Measurements from ENCODE around the gene SFMBT1. TPM values are rescaled to one million over a fixed set of nuclear protein-coding genes. Genes with fewer than 3 reads are reported as not detected.
A peak's percentile ranks its signal among the peaks of the same experiment; 100 is the strongest.

Gene SFMBT1
- 1.6 and 2.0 TPM in 2 replicates for polyA plus RNA-seq (2011; rRNA removed)
- 3.8 and 4.0 TPM in 2 replicates for polyA minus RNA-seq (2011; rRNA and poly(A)+ RNA removed)

DNA sequence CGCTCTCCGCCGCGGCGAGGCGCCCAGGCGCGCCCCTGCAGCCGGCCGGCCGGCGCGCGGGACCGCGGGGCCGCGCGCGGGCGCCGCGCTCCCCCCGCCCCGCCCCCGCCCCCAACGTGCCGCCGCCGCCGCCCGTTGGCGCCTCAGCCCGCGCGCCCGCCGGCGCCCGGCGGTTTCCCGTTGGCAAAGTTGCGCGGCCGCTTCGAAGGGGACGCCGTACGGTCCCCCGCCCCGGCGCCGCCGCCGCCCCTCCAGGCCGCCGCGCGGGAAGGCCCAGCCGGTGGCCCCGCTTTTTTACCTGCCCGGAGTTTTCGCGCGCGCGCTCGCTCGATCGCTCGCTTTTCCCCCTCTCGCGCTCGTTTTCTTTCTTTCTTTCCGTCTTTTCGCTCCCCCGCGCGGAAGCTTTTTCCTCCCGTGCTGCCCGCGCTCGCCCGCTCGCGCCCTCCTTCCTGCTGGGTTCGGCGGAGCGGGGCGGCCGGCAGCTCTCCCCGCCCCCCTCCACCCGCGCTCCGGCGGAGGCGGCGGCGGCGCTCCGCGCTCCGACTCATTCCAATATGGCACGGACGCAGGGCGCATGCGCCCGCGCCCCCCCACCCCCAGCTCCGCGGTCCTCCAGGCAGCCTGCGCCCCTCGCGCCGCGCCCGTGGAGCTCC, at the start of gene SFMBT1:
Gene SFMBT1, minus strand, starts transcription at position 556 of the 653 bp plus-strand sequence. CDS start 76,945 bp downstream, outside the sequence.
- H3K27ac ChIP-seq (ENCODE audit: low read depth, low read length), result peak within 1 kb of the TSS; percentile 31
- peaks cover 11% of the 10 kb centered on the region for H3K27me3 ChIP-seq (ENCODE audit: control insufficient read depth, insufficient read depth, low read length)
- no peaks in the 10 kb centered on the region; the same call in 1 of the 2 replicates for H3K9me3 ChIP-seq (ENCODE audit: control insufficient read depth, insufficient read depth, low read length)
- peak within 1 kb of the TSS; percentile 67 for H3K4me3 ChIP-seq (ENCODE audit: low read depth, low read length)
- CTCF ChIA-PET, result interaction anchor here (0.5 to 0.6 kb wide), 2 partner anchors 38 to 88 kb away, joined by 3 to 4 read pairs; no protein-coding TSS in a partner anchor
- TF ChIP-seq, protein P1, sequence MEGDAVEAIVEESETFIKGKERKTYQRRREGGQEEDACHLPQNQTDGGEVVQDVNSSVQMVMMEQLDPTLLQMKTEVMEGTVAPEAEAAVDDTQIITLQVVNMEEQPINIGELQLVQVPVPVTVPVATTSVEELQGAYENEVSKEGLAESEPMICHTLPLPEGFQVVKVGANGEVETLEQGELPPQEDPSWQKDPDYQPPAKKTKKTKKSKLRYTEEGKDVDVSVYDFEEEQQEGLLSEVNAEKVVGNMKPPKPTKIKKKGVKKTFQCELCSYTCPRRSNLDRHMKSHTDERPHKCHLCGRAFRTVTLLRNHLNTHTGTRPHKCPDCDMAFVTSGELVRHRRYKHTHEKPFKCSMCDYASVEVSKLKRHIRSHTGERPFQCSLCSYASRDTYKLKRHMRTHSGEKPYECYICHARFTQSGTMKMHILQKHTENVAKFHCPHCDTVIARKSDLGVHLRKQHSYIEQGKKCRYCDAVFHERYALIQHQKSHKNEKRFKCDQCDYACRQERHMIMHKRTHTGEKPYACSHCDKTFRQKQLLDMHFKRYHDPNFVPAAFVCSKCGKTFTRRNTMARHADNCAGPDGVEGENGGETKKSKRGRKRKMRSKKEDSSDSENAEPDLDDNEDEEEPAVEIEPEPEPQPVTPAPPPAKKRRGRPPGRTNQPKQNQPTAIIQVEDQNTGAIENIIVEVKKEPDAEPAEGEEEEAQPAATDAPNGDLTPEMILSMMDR (IDR thresholded peaks at IDR 0.05; ENCODE audit: low read depth, low read length), result no peak
- POLR2A ChIA-PET, result interaction anchor here (0.6 kb wide), 1 partner anchor 340 kb away, joined by 4 read pairs; the partner anchor contains the start of genes GLT8D1 and SPCS1
- DNase-seq (ENCODE audit: low read depth, low spot score), result no peak

GRCh38 chr3:53092942-53093341, 47.1 kb upstream of the SFMBT1 start:
- H3K27me3 ChIP-seq (ENCODE audit: control insufficient read depth, insufficient read depth, low read length), result no peaks in the 10 kb centered on the region
- POLR2A ChIA-PET, result interaction anchor here (0.5 kb wide), 1 partner anchor 462 kb away, joined by 3 read pairs; no protein-coding TSS in a partner anchor
- no peak overlapping the region for H3K4me3 ChIP-seq (ENCODE audit: low read depth, low read length)
- CTCF ChIA-PET, result interaction anchor here (1.3 kb wide), 1 partner anchor 17 kb away, joined by 5 read pairs; no protein-coding TSS in a partner anchor
- H3K9me3 ChIP-seq (ENCODE audit: control insufficient read depth, insufficient read depth, low read length), result no peaks in the 10 kb centered on the region
- TF ChIP-seq, protein P1 (IDR thresholded peaks at IDR 0.05; ENCODE audit: low read depth, low read length), result no peak
- no peak for DNase-seq (ENCODE audit: low read depth, low spot score)
- no peak overlapping the region for H3K27ac ChIP-seq (ENCODE audit: low read depth, low read length)

DNA sequence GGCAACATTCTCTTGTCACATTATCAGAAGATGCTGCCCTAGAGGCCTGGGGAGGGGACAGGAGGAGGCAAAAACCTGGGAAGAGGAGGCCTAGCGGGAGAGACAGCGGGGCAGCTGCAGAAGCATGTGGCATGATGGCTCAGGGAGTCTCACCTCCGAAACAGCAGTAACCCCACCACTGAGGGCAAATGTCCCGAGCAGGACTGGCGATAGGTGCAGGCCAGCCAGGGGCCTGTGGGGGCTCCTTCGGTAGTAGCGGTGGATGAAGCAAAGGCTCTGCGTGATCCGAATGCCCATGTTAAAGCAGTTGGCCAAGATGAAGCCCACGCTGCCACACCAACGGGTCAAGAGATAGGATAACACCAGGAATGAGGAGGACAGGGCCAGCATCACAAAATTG, 46.3 kb upstream of the SFMBT1 start:
- ChIA-PET POLR2A (no interaction called here), CTCF (interaction anchor here (1.3 kb wide), 1 partner anchor 18 kb away, joined by 5 read pairs; no protein-coding TSS in a partner anchor)
- Histone ChIP-seq H3K27me3 (ENCODE audit: control insufficient read depth, insufficient read depth, low read length) (no peaks in the 10 kb centered on the region), H3K9me3 (ENCODE audit: control insufficient read depth, insufficient read depth, low read length) (no peaks in the 10 kb centered on the region), H3K27ac (ENCODE audit: low read depth, low read length) (no peak overlapping the region), H3K4me3 (ENCODE audit: low read depth, low read length) (no peak overlapping the region)
- TF ChIP-seq, protein P1 (IDR thresholded peaks at IDR 0.05; ENCODE audit: low read depth, low read length), result no peak
- DNase-seq (ENCODE audit: low read depth, low spot score), result no peak

DNA sequence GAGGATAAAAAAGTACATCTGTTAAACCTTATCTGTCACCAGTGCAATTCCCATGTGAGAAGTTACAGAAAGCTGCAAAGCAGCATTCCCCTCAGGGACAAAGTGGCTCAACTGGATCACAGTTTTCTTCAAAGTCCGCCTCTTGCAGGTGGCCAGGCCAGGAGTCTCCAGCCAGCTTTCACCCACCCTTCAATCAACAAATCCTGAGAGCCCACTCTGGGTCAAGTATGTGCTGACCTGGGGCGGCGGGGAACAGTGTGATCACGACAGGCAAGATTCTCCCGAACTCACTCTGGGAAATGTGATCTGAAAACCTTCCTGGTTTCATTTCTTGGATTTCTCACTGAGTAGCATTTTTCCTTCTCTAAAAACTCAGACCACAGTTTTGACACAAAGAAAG, 45.1 kb upstream of the SFMBT1 start:
- ChIA-PET CTCF (no interaction called here), POLR2A (no interaction called here)
- Histone ChIP-seq H3K27me3 (ENCODE audit: control insufficient read depth, insufficient read depth, low read length) (no peaks in the 10 kb centered on the region), H3K9me3 (ENCODE audit: control insufficient read depth, insufficient read depth, low read length) (no peaks in the 10 kb centered on the region), H3K4me3 (ENCODE audit: low read depth, low read length) (no peak overlapping the region), H3K27ac (ENCODE audit: low read depth, low read length) (no peak overlapping the region)
- TF ChIP-seq, protein P1 (IDR thresholded peaks at IDR 0.05; ENCODE audit: low read depth, low read length), result no peak
- no peak for DNase-seq (ENCODE audit: low read depth, low spot score)

- H3K27me3 ChIP-seq (ENCODE audit: control insufficient read depth, insufficient read depth, low read length), result no peaks in the 10 kb centered on the region
- TF ChIP-seq, protein P1 (IDR thresholded peaks at IDR 0.05; ENCODE audit: low read depth, low read length), result no peak
- DNase-seq (ENCODE audit: low read depth, low spot score), result no peak
- no peak overlapping the region for H3K27ac ChIP-seq (ENCODE audit: low read depth, low read length)
- no peaks in the 10 kb centered on the region for H3K9me3 ChIP-seq (ENCODE audit: control insufficient read depth, insufficient read depth, low read length)
- no peak overlapping the region for H3K4me3 ChIP-seq (ENCODE audit: low read depth, low read length)
- ChIA-PET CTCF (no interaction called here), POLR2A (no interaction called here)
Observed at GRCh38 chr3:53089511-53089910, 43.6 kb upstream of the SFMBT1 start.
